HG02973 (cell line): ENCODE measurements around the gene BRAP.
"Not testable (repeated sequence)": the region's sequence is repeated elsewhere in the genome, so short reads cannot be mapped to it uniquely, and the experiment has no call there.

Experiments used
- ATAC-seq: cut with Tn5 transposase; IDR thresholded peaks from one replicate; pipeline ENCODE4 v1.9.1; 2021; ENCODE audit warnings: moderate library complexity; ENCODE audit not compliant: unreplicated experiment

Gene BRAP

DNA sequence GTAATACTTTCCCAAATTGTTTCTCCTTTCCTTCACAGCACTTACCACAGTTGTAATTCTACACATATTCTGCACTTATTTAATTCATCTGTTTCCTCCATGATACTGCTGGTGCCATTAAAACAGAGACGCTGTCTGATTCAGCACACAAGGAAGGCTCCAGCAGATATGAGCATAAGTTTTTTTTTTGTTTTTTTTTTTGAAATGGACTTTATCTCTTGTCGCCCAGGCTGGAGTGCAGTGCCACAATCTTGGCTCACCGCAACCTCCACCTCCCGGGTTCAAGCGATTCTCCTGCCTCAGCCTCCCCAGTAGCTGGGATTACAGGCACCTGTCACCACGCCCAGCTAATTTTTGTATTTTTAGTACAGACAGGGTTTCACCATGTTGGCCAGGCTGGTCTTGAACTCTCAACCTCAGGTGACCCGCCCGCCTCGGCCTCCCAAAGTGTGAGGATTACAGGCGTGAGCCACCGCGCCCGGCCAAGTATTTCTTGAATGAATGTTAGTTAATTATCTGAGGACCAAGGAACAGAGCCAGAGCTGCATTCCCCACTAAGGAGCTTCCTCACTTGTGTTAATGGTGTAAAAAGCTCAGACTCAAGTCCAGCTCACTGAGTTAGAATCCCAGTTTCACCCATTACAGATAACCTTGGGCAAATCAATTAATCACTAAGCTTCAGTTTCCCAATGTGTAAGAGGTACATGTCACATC is 1.1 kb downstream of the BRAP start:
- not testable (repeated sequence) for ATAC-seq

- ATAC-seq = no peak
Measured at GRCh38 chr12:111677186-111677585, 8.6 kb downstream of the BRAP start.

- no peak for ATAC-seq
Measured at GRCh38 chr12:111673503-111673902, 12.3 kb downstream of the BRAP start.

DNA sequence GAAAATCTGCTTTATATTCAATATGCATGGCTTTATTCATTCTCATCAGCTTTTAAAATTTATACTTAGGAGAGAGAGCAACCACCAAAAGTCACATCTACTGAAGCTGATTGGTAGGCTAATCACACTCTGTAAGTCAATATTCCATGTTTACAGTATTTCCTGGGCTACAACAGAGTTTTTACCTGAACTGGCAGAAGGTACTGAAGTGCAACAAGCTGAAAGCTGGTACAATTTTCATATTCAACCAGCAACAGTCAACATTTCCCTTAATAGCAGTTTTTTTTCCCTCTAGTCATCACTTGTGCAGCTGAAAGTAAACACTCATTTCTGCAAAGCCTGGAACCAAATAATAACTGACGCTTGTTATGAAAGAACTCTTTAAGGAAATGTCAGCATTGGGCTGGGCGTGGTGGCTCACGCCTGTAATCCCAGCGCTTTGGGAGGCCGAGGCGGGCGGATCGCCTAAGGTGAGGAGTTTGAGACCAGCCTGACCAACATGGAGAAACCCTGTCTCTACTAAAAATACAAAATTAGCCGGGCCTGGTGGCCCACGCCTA is 12.9 kb downstream of the BRAP start:
- ATAC-seq = no peak

DNA sequence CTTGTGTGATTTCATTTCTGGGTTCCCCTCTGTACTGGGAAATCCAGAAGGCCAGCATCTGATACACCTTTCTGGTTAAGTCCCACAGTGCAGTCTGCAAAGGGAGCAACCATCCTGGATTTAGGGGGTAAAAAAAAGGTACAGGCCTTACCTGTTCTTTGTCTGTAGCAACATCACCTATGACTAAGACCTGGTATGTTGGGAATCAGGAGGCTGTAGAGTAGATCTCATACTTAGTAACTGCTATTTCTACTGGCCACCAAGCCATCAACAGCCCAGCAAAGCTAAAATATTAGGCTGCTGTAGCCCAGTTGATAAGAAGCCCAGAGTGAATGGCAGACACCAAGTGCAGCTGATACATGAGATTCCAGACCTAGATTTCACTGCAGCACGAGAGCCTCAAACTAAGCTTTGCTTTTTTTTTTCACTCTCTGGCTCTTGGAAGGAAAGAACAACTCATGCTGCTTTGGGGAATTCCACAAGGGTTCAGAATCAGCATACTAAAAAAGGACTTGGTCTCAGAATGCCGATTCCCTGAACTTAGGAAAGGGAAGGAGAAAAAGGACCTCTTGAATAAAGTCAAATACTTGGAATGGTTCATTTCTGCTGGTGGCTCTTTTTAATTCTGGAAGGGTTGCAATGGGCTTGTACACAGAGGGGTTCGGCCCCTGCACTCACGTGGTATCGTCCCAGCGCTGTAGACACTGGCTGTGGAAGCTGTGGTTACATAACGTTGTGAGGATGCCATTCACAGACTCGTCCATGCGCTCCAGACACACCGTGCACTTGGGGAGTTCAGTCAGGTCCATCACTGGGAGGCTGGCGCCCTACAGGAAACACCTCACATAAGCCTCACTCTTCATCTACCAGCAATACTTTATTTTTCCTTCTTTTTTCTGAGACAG is 20.5 kb downstream of the BRAP start:
- no peak for ATAC-seq

GRCh38 chr12:111664499-111664898 is 21.3 kb downstream of the BRAP start:
- ATAC-seq = no peak

GRCh38 chr12:111656016-111656415 is 29.7 kb downstream of the BRAP start:
- ATAC-seq = no peak

DNA sequence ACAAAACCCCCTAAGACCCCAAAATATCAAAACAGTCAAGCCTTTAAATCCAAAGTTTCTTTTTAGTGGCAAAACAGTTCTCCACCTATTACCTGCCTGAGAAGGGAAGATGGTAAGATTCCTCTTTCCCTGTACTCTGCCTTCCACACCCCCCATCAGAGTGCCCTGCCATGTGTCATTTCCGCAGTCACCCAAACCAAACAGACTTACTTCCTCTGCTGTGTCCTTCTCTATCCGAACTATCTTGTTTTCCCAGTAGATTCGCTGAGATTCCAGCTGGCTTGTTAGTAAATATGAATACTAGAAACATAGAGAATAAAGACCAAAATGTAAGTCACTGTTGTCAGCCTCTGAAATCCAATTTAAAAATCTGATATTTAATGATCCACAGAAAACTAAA is 30.4 kb downstream of the BRAP start:
- no peak for ATAC-seq

GRCh38 chr12:111653596-111653995 is 32.2 kb downstream of the BRAP start:
- no peak for ATAC-seq

- ATAC-seq = not testable (repeated sequence)
Measured at GRCh38 chr12:111652530-111652929, 33.2 kb downstream of the BRAP start.

DNA sequence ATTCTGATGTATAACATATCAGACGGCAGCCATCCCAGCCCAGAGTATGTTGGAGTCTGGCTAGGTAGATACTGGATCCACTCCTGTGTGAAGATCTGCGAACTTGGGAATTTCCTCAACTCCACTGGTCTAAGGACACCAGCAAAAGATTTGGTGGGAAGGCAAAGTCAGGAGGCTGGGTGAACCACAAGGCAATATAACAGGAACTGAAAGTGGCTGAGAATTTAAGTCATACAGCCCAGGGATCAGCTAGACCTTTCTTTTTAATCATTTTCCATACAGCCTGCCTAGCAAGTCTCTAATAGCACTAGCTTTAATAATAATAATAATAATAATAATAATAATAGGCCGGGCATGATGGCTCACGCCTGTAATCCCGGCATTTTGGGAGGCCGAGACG is 34.8 kb downstream of the BRAP start:
- no peak for ATAC-seq

GRCh38 chr12:111645433-111645832 is 40.3 kb downstream of the BRAP start:
- no peak for ATAC-seq

DNA sequence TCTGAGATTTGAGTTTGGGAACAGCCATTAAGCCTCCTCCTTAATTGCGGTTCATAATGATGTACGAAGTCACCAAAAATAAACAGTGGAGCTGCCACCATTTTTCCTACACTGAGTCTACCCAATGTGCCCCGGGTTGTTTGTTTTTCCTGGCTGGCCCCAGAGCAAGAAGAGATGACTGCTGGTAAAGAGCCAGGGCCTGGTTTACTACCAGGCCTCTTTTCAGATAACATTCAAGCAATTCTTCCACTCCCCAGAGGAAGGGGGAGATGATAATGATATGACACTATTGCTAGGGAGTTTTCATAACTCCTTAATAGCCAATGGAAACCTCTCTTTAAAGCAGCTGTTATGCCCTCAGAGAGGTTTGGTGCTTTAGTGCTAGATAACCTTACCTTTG is 42.3 kb downstream of the BRAP start:
- ATAC-seq = no peak

DNA sequence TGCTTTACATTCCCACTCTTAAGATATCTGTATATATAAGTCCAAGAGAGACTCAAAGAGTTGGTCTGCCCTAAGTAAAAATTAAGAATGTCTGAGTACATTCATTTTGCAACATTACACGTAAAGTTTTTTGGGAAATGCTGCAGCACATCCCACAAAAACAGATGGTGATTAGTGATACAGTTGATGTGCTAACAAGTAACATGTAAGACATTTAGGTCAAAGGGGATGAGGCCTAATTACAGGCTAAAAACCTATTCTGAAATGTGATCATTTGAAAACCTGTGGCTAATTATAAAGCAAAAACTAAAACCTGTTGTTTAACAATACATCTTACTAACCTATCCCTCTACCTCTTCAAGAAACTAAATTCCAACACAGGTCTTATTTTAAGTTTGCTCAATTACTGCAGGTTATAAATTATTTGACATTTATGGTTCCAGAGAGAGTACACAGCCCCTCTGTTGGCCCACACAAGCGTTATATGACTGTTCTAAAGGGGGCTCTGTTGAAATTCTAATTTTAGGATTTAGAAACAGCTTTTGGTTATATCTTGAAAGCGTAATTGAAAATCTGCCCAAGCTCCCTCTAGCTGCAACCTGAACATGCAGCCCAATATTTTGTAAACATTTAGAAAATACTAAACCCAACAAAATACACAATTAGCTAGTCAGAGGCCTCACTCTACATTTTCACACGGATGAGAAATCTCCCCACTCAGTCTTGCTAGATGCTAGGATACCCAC is 42.9 kb downstream of the BRAP start:
- ATAC-seq = no peak

DNA sequence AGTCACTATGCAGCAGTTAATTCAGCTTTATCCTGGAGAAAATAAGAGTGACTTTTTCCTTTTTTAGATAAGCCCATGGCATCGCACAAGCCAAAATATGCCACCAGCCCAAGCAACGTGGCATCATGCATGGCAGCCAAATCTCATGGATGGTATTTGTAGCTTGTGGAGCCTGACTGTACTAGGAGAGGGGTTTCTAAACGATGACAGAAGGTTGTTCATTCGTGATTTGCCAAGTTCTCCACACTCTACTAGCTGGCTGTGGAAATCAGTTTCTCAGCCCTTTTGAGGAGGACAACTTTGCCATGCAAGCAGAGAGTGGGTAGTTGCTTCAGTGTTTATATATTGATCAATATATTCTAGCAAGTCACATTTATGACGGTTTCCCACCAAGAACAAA is 45.2 kb downstream of the BRAP start:
- no peak for ATAC-seq

DNA sequence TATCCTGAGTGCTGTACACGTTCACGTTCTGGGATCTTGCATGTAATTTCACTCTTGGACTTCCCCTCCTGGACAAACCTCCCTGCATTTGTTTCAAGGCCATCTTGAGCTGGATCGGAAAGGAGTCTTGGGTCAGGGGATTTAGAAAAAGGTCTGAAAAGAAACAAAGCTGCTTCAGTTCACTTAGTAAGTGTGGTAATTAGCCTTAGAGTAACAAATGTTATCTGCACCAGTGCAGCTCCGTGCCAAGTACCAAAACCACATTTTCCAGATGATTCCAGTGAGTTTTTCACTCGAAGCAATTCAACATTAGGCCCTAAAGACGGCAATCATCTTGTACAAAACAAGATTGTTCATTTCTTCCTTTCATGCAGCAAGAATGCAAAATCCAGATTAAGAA is 47.2 kb downstream of the BRAP start:
- no peak for ATAC-seq

GRCh38 chr12:111636209-111636945 is 49.4 kb downstream of the BRAP start:
- ATAC-seq = no peak

GRCh38 chr12:111635524-111635923 is 50.2 kb downstream of the BRAP start:
- ATAC-seq = no peak

- ATAC-seq = no peak
Measured at GRCh38 chr12:111628505-111629260, 57.1 kb downstream of the BRAP start.

GRCh38 chr12:111626230-111626629 is 59.5 kb downstream of the BRAP start:
- no peak for ATAC-seq
